GM23338 (cell line): ENCODE measurements around the gene NTM. TPM values are rescaled to one million over a fixed set of nuclear protein-coding genes. Genes with fewer than 3 reads are reported as not detected.

Experiments
- ATAC-seq: fragments of 200-7000 bp; cut with Tn5 transposase; 3 replicates; pipeline ENCODE4 v1.9.1; 2020
- DNase-seq: peaks from one replicate; pipeline ENCODE4 v3.0.0-alpha.2; 2015; ENCODE audit warnings: low spot score
- H2AFZ ChIP-seq: fragments of 200-600 bp; sonication (generic); 2 replicates; pipeline ENCODE4 v1.8.0; 2016; ENCODE audit warnings: antibody characterized with exemption, mild to moderate bottlenecking, moderate library complexity
- H3F3A ChIP-seq: fragments of 200-600 bp; sonication (generic); replicated peaks from 2 replicates; pipeline ENCODE4 v1.8.0; 2017; ENCODE audit warnings: antibody characterized with exemption, mixed run types, low read depth
- H3K27ac ChIP-seq: fragments of 200-600 bp; sonication (generic); 2 replicates; pipeline ENCODE4 v1.6.1; 2016; ENCODE audit warnings: low read depth
- H3K27me3 ChIP-seq: fragments of 200-600 bp; sonication (generic); 2 replicates; pipeline ENCODE4 v1.8.0; 2016; ENCODE audit warnings: mild to moderate bottlenecking, mixed run types, moderate library complexity; ENCODE audit not compliant: insufficient read depth
- H3K36me3 ChIP-seq: fragments of 200-600 bp; sonication (generic); 2 replicates; pipeline ENCODE4 v1.8.0; 2016; ENCODE audit warnings: mild to moderate bottlenecking; ENCODE audit not compliant: insufficient read depth
- H3K4me1 ChIP-seq: fragments of 200-600 bp; sonication (generic); 2 replicates; pipeline ENCODE4 v1.8.0; 2016; ENCODE audit warnings: mild to moderate bottlenecking, moderate library complexity; ENCODE audit not compliant: insufficient read depth
- H3K4me2 ChIP-seq: fragments of 200-600 bp; sonication (generic); 2 replicates; pipeline ENCODE4 v1.7.1; 2017; ENCODE audit warnings: mixed run types
- H3K4me3 ChIP-seq: fragments of 200-600 bp; sonication (generic); 2 replicates; pipeline ENCODE4 v1.6.1; 2016; ENCODE audit warnings: mixed run types
- H3K79me2 ChIP-seq: fragments of 200-600 bp; sonication (generic); replicated peaks from 2 replicates; pipeline ENCODE4 v1.8.0; 2017; ENCODE audit warnings: mild to moderate bottlenecking; ENCODE audit not compliant: insufficient read depth
- H3K9me2 ChIP-seq: fragments of 200-600 bp; sonication (generic); 2 replicates; pipeline ENCODE4 v1.8.0; 2017; ENCODE audit not compliant: insufficient read depth
- H4K20me1 ChIP-seq: fragments of 200-600 bp; sonication (generic); replicated peaks from 2 replicates; pipeline ENCODE4 v1.8.0; 2017; ENCODE audit warnings: mild to moderate bottlenecking; ENCODE audit not compliant: insufficient read depth
- H3K27ac Mint-ChIP-seq: 2 replicates; pipeline ENCODE4 v1.8.0; 2020; ENCODE audit warnings: inconsistent platforms, mild to moderate bottlenecking, moderate library complexity, mixed read lengths
- H3K27me3 Mint-ChIP-seq: 3 replicates; pipeline ENCODE4 v1.8.0; 2022; ENCODE audit warnings: low read depth, mild to moderate bottlenecking, moderate library complexity, mixed read lengths, inconsistent platforms; ENCODE audit not compliant: insufficient read depth, poor library complexity
- H3K36me3 Mint-ChIP-seq: 3 replicates; pipeline ENCODE4 v1.8.0; 2021; ENCODE audit warnings: low read depth, mild to moderate bottlenecking, inconsistent platforms, moderate library complexity, mixed read lengths
- H3K4me1 Mint-ChIP-seq: 3 replicates; pipeline ENCODE4 v1.8.0; 2020; ENCODE audit warnings: mild to moderate bottlenecking, inconsistent platforms, mixed read lengths
- H3K4me3 Mint-ChIP-seq: 3 replicates; pipeline ENCODE4 v1.8.0; 2021; ENCODE audit warnings: moderate library complexity, mild to moderate bottlenecking, inconsistent platforms, mixed read lengths
- H3K9me3 Mint-ChIP-seq: 3 replicates; pipeline ENCODE4 v1.8.0; 2020; ENCODE audit warnings: moderate library complexity, mild to moderate bottlenecking, inconsistent platforms, mixed read lengths
- CREB1 ChIP-seq: fragments of 250-450 bp; sonication (Bioruptor Pico); IDR thresholded peaks from 2 replicates; pipeline ENCODE4 v1.5.0; 2020; ENCODE audit warnings: low read depth, mild to moderate bottlenecking, moderate library complexity
- CTCF ChIP-seq, 2 experiments: fragments of 200-600 bp in 1 of 2; sonication (generic) in 1 of 2; conservative IDR thresholded peaks; 2 replicates each; pipeline versions ENCODE4 v1.5.1 to v1.6.1; 2016 to 2017; ENCODE audit warnings: antibody characterized with exemption in 2 of 2, low read depth in 2 of 2, mild to moderate bottlenecking in 2 of 2, moderate library complexity in 1 of 2
- EZH2phosphoT487 ChIP-seq: fragments of 200-600 bp; sonication (generic); IDR thresholded peaks from one replicate; pipeline ENCODE4 v1.8.1; 2018; ENCODE audit warnings: antibody characterized with exemption; ENCODE audit not compliant: unreplicated experiment
- JUNB ChIP-seq: IDR thresholded peaks from one replicate; pipeline ENCODE4 v1.6.1; 2016; ENCODE audit warnings: antibody characterized with exemption; ENCODE audit not compliant: unreplicated experiment
- NANOG ChIP-seq: IDR thresholded peaks from 2 replicates; pipeline ENCODE4 v1.6.1; 2016; ENCODE audit warnings: antibody characterized with exemption, borderline replicate concordance
- POLR2AphosphoS5 ChIP-seq: IDR thresholded peaks from 2 replicates; pipeline ENCODE4 v1.6.1; 2016; ENCODE audit warnings: antibody characterized with exemption, low read depth
- ZNF114 ChIP-seq: fragments of 250-450 bp; sonication (Bioruptor Pico); IDR thresholded peaks from 2 replicates; pipeline ENCODE4 v1.5.0; 2020; ENCODE audit warnings: mild to moderate bottlenecking, moderate library complexity
- ZNF331 ChIP-seq: fragments of 250-450 bp; sonication (Bioruptor Pico); IDR thresholded peaks from 2 replicates; pipeline ENCODE4 v1.5.0; 2020; ENCODE audit warnings: low read depth, mild to moderate bottlenecking, moderate library complexity
- polyA plus RNA-seq: library from polyadenylated mRNA; unstranded; fragments of >200 nt; fragmentation: Nextera tagmentation; extraction: Ambion mirVana; gene quantifications from 2 replicates; pipeline ENCODE4 v1.2.1, GENCODE V29; 2016
- total RNA-seq: library from RNA; depleted of rRNA; stranded (reverse); fragments of >200 nt; shearing (Covaris generic); gene quantifications from 2 replicates; pipeline ENCODE4 v1.2.3, GENCODE V29; 2014

The NTM gene
- total and polyA plus RNA-seq, 2 experiments from 2014 or later, result 10.6 to 14.6 TPM

- Histone ChIP-seq H3K36me3 (no peaks in the 10 kb centered on the region), H3K27ac (no peak overlapping the region), H4K20me1 (no peaks in the 10 kb centered on the region), H3K4me1 (peaks cover 61% of the 10 kb centered on the region), H3K9me2 (no peaks in the 10 kb centered on the region), H3K79me2 (no peaks in the 10 kb centered on the region), H2AFZ (no peak overlapping the region), H3K4me3 (no peak overlapping the region), H3F3A (no peaks in the 10 kb centered on the region; the same call in 1 of the 2 replicates), H3K27me3 (no peaks in the 10 kb centered on the region), H3K4me2 (peak overlapping the region; percentile 56)
- Mint-ChIP-seq H3K4me1 (peaks cover 25% of the 10 kb centered on the region), H3K36me3 (no peaks in the 10 kb centered on the region), H3K4me3 (no peak overlapping the region), H3K27me3 (peaks cover 8% of the 10 kb centered on the region), H3K27ac (no peak overlapping the region), H3K9me3 (no peaks in the 10 kb centered on the region)
- no peak for DNase-seq
- TF ChIP-seq EZH2phosphoT487 (no peak), CREB1 (CRISPR knock-in tag) (no peak), POLR2AphosphoS5 (no peak), JUNB (no peak), CTCF (conservative IDR thresholded peaks at IDR 0.05; ENCODE audit: low read depth in 2 of 2) (no peak), ZNF331 (CRISPR knock-in tag) (no peak), NANOG (no peak)
- ATAC-seq, result peak; percentile 23; the same call in 2 of the 3 replicates
These were observed 1.3 kb downstream of the NTM start for GRCh38 chr11:131371791-131372104.

- no peaks in the 10 kb centered on the region; the same call in 1 of the 2 replicates for H3F3A ChIP-seq
- ATAC-seq, result no peak
- no peak for DNase-seq
- TF ChIP-seq ZNF331 (CRISPR knock-in tag) (no peak), EZH2phosphoT487 (no peak), ZNF114 (no peak), CREB1 (CRISPR knock-in tag) (no peak)
- Mint-ChIP-seq H3K27ac (no peak overlapping the region), H3K9me3 (no peaks in the 10 kb centered on the region), H3K4me1 (peaks cover 26% of the 10 kb centered on the region), H3K27me3 (peaks cover 8% of the 10 kb centered on the region), H3K4me3 (no peak overlapping the region), H3K36me3 (no peaks in the 10 kb centered on the region)
- H4K20me1 ChIP-seq, result no peaks in the 10 kb centered on the region
- no peaks in the 10 kb centered on the region for H3K79me2 ChIP-seq
- peaks cover 61% of the 10 kb centered on the region for H3K4me1 ChIP-seq
- no peak overlapping the region for H3K4me3 ChIP-seq
- no peaks in the 10 kb centered on the region for H3K9me2 ChIP-seq
- H3K36me3 ChIP-seq, result no peaks in the 10 kb centered on the region
- H3K4me2 ChIP-seq, result peak overlapping the region; percentile 56; the same call in 1 of the 2 replicates
- no peaks in the 10 kb centered on the region for H3K27me3 ChIP-seq
- no peak overlapping the region for H3K27ac ChIP-seq
- no peak overlapping the region for H2AFZ ChIP-seq
These were observed 2.0 kb downstream of the NTM start for GRCh38 chr11:131372234-131372962.
